HepG2 (cell line): ENCODE results near the gene GPR176. TPM values are rescaled to one million over a fixed set of nuclear protein-coding genes. Genes with fewer than 3 reads are reported as not detected.

Experiments
- CAMTA2 ChIP-seq: sonication (generic); formaldehyde crosslinking; IDR thresholded peaks from 2 replicates; pipeline ENCODE4 v1.4.0; 2020; ENCODE audit warnings: mild to moderate bottlenecking, missing genetic modification reagents, borderline replicate concordance
- ESRRA ChIP-seq: sonication (generic); formaldehyde crosslinking; IDR thresholded peaks from 2 replicates; pipeline ENCODE4 v1.5.1; 2020; ENCODE audit warnings: mild to moderate bottlenecking, low read depth, missing genetic modification reagents
- GABPB1 ChIP-seq: IDR thresholded peaks from 2 replicates; pipeline ENCODE4 v1.6.1; 2016; ENCODE audit warnings: mild to moderate bottlenecking, missing genetic modification reagents, moderate library complexity, missing compliant biosample characterization
- HNF4A ChIP-seq: sonication (generic); formaldehyde crosslinking; IDR thresholded peaks from 2 replicates; pipeline ENCODE4 v1.4.0; 2020; ENCODE audit warnings: missing genetic modification reagents
- NCOA2 ChIP-seq: sonication (generic); formaldehyde crosslinking; IDR thresholded peaks from 2 replicates; pipeline ENCODE4 v1.8.0; 2022; ENCODE audit warnings: inconsistent platforms
- NFIB ChIP-seq: sonication (generic); formaldehyde crosslinking; IDR thresholded peaks from 2 replicates; pipeline ENCODE4 v1.9.0; 2021; ENCODE audit warnings: missing genetic modification reagents, mild to moderate bottlenecking, borderline replicate concordance
- NR2F6 ChIP-seq, 2 experiments: IDR thresholded peaks; 2 replicates each; pipeline ENCODE4 v1.6.1; 2016; ENCODE audit warnings: antibody characterized with exemption in 1 of 2, mild to moderate bottlenecking in 1 of 2
- SAP130 ChIP-seq: IDR thresholded peaks from 2 replicates; pipeline ENCODE4 v1.6.1; 2016; ENCODE audit warnings: low read depth
- SATB2 ChIP-seq: sonication (generic); formaldehyde crosslinking; IDR thresholded peaks from 2 replicates; pipeline ENCODE4 v1.5.0; 2020; ENCODE audit warnings: missing genetic modification reagents
- SNRNP70 ChIP-seq: fragments of 200-400 bp; formaldehyde crosslinking; IDR thresholded peaks from 2 replicates; pipeline ENCODE4 v1.6.1; 2017; ENCODE audit warnings: mild to moderate bottlenecking, low read depth, low read length, moderate library complexity
- STAG1 ChIP-seq: sonication (generic); formaldehyde crosslinking; IDR thresholded peaks from 2 replicates; pipeline ENCODE4 v1.4.0; 2020; ENCODE audit warnings: missing genetic modification reagents
- TP53 ChIP-seq: sonication (generic); formaldehyde crosslinking; conservative IDR thresholded peaks from 2 replicates; pipeline ENCODE4 v1.4.0; 2020; ENCODE audit warnings: missing genetic modification reagents
- XRCC5 ChIP-seq: fragments of 200-400 bp; formaldehyde crosslinking; optimal IDR thresholded peaks from 2 replicates; pipeline ENCODE3; 2017; ENCODE audit warnings: mild to moderate bottlenecking, low read length
- ZFP36 ChIP-seq: fragments of 150-350 bp; IDR thresholded peaks from 2 replicates; pipeline ENCODE4 v1.6.1; 2018; ENCODE audit warnings: borderline replicate concordance, low read length, low read depth; ENCODE audit not compliant: partially characterized antibody
- ZMYM4 ChIP-seq: sonication (generic); formaldehyde crosslinking; IDR thresholded peaks from 2 replicates; pipeline ENCODE4 v1.8.1; 2023; ENCODE audit warnings: mild to moderate bottlenecking, missing genetic modification reagents
- ZNF224 ChIP-seq: sonication (generic); formaldehyde crosslinking; IDR thresholded peaks from 2 replicates; pipeline ENCODE4 v1.5.0; 2020; ENCODE audit warnings: mild to moderate bottlenecking, missing genetic modification reagents
- ZNF326 ChIP-seq: sonication (generic); formaldehyde crosslinking; IDR thresholded peaks from 2 replicates; pipeline ENCODE4 v1.4.0; 2020; ENCODE audit warnings: missing genetic modification reagents, borderline replicate concordance
- ZNF34 ChIP-seq: sonication (generic); formaldehyde crosslinking; IDR thresholded peaks from 2 replicates; pipeline ENCODE4 v1.4.0; 2020; ENCODE audit warnings: mild to moderate bottlenecking, missing genetic modification reagents, borderline replicate concordance
- ZSCAN20 ChIP-seq: sonication (generic); formaldehyde crosslinking; IDR thresholded peaks from 2 replicates; pipeline ENCODE4 v1.4.0; 2020; ENCODE audit warnings: missing genetic modification reagents, mild to moderate bottlenecking, borderline replicate concordance
- polyA plus RNA-seq, 8 experiments: library from polyadenylated mRNA; depleted of rRNA in 3 of 8; stranded (reverse) in 7 of 8; unstranded in 1 of 8; fragments of >200 nt; fragmentation: Illumina TruSeq in 4 of 8; extraction: Trizol in 4 of 8; gene quantifications; 2 replicates each; pipeline versions ENCODE4 v1.2.1 to v1.2.3, GENCODE V29; 2011 to 2016; ENCODE audit warnings: low read depth in 4 of 8, missing spikeins in 1 of 8, mixed read lengths in 1 of 8; ENCODE audit not compliant: insufficient read depth in 1 of 8
- total RNA-seq, 5 experiments: library from RNA; depleted of rRNA; stranded (reverse); fragments of >200 nt; fragmentation: Illumina TruSeq; extraction: Trizol; gene quantifications; 2 replicates each; pipeline ENCODE4 v1.2.3, GENCODE V29; 2016; ENCODE audit warnings: low read depth in 1 of 5
- TF ChIP-seq, protein P1 (sequence below): sonication (generic); formaldehyde crosslinking; IDR thresholded peaks from 2 replicates; pipeline ENCODE4 v1.4.0; 2020; ENCODE audit warnings: missing genetic modification reagents
- TF ChIP-seq, protein P2 (sequence below): IDR thresholded peaks from 2 replicates; pipeline ENCODE4 v1.6.1; 2016; ENCODE audit warnings: missing compliant biosample characterization, missing genetic modification reagents, borderline replicate concordance
- TF ChIP-seq, protein P3 (sequence below): IDR thresholded peaks from 2 replicates; pipeline ENCODE4 v1.6.1; 2016; ENCODE audit warnings: low read depth, control low read depth
- TF ChIP-seq, protein P4 (sequence below): sonication (generic); formaldehyde crosslinking; IDR thresholded peaks from 2 replicates; pipeline ENCODE4 v1.5.1; 2020; ENCODE audit warnings: mild to moderate bottlenecking, moderate library complexity, missing genetic modification reagents

GPR176 gene
- total and polyA plus RNA-seq, 2 of the 13 experiments (the other 11 are each of a cell fraction or from before 2014, with no cell fraction given) = 0.11 to 0.20 TPM

DNA sequence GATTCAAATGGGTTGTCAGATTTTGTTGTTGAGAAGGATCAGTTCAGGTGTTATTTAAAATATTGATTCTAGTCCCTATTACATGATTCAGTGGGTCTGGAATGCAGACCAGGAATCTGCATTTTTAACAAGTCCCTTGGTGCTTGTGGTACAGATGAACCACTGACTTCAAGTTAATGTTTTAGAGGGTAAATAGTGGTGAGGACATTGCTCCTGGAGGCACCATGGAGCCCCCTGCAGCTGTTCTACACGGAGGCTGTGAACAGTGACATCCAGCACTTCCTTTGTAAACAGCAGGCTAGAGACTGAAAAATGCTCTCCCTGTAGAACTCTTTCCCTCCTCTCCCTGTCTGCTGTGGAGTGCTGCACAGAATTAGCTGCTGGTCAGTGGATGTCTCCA, 132.6 kb downstream of the GPR176 start (continued):
- TF ChIP-seq, protein P1, sequence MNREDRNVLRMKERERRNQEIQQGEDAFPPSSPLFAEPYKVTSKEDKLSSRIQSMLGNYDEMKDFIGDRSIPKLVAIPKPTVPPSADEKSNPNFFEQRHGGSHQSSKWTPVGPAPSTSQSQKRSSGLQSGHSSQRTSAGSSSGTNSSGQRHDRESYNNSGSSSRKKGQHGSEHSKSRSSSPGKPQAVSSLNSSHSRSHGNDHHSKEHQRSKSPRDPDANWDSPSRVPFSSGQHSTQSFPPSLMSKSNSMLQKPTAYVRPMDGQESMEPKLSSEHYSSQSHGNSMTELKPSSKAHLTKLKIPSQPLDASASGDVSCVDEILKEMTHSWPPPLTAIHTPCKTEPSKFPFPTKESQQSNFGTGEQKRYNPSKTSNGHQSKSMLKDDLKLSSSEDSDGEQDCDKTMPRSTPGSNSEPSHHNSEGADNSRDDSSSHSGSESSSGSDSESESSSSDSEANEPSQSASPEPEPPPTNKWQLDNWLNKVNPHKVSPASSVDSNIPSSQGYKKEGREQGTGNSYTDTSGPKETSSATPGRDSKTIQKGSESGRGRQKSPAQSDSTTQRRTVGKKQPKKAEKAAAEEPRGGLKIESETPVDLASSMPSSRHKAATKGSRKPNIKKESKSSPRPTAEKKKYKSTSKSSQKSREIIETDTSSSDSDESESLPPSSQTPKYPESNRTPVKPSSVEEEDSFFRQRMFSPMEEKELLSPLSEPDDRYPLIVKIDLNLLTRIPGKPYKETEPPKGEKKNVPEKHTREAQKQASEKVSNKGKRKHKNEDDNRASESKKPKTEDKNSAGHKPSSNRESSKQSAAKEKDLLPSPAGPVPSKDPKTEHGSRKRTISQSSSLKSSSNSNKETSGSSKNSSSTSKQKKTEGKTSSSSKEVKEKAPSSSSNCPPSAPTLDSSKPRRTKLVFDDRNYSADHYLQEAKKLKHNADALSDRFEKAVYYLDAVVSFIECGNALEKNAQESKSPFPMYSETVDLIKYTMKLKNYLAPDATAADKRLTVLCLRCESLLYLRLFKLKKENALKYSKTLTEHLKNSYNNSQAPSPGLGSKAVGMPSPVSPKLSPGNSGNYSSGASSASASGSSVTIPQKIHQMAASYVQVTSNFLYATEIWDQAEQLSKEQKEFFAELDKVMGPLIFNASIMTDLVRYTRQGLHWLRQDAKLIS = no peak
- no peak for TF ChIP-seq SNRNP70
- TF ChIP-seq, protein P2, sequence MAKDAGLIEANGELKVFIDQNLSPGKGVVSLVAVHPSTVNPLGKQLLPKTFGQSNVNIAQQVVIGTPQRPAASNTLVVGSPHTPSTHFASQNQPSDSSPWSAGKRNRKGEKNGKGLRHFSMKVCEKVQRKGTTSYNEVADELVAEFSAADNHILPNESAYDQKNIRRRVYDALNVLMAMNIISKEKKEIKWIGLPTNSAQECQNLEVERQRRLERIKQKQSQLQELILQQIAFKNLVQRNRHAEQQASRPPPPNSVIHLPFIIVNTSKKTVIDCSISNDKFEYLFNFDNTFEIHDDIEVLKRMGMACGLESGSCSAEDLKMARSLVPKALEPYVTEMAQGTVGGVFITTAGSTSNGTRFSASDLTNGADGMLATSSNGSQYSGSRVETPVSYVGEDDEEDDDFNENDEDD (CRISPR knock-in tag) = no peak
- no peak for TF ChIP-seq SATB2 (CRISPR knock-in tag)
- TF ChIP-seq HNF4A (CRISPR knock-in tag) = peak; percentile 57; the same call in 1 of the 2 replicates
- 0 out of 2 replicates have a peak, but pooled peaks have one; percentile 31 for TF ChIP-seq NCOA2 (CRISPR knock-in tag)
- no peak for TF ChIP-seq STAG1
- no peak for TF ChIP-seq ESRRA (CRISPR knock-in tag)
- no peak for TF ChIP-seq ZNF224
- peak; percentile 66; the same call in 1 of the 2 replicates for TF ChIP-seq GABPB1 (CRISPR knock-in tag)
- TF ChIP-seq, protein P3, sequence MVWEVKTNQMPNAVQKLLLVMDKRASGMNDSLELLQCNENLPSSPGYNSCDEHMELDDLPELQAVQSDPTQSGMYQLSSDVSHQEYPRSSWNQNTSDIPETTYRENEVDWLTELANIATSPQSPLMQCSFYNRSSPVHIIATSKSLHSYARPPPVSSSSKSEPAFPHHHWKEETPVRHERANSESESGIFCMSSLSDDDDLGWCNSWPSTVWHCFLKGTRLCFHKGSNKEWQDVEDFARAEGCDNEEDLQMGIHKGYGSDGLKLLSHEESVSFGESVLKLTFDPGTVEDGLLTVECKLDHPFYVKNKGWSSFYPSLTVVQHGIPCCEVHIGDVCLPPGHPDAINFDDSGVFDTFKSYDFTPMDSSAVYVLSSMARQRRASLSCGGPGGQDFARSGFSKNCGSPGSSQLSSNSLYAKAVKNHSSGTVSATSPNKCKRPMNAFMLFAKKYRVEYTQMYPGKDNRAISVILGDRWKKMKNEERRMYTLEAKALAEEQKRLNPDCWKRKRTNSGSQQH (CRISPR knock-in tag) = no peak
- no peak for TF ChIP-seq ZNF34 (CRISPR knock-in tag)
- 0 out of 2 replicates have a peak, but pooled peaks have one; percentile 24 for TF ChIP-seq ZMYM4
- TF ChIP-seq ZNF326 (CRISPR knock-in tag) = no peak
- TF ChIP-seq XRCC5 = peak; percentile 35
- no peak for TF ChIP-seq TP53
- TF ChIP-seq NFIB (CRISPR knock-in tag) = no peak
- 0 out of 2 replicates have a peak, but pooled peaks have one; percentile 37 for TF ChIP-seq ZSCAN20
- peak; percentile 56 for TF ChIP-seq SAP130 (CRISPR knock-in tag)
- TF ChIP-seq CAMTA2 (CRISPR knock-in tag) = no peak
- no peak for TF ChIP-seq ZFP36
- no peak for TF ChIP-seq NR2F6 (IDR thresholded peaks at IDR 0.05)
- TF ChIP-seq NR2F6 (CRISPR knock-in tag; IDR thresholded peaks at IDR 0.05) = no peak
- TF ChIP-seq, protein P4, sequence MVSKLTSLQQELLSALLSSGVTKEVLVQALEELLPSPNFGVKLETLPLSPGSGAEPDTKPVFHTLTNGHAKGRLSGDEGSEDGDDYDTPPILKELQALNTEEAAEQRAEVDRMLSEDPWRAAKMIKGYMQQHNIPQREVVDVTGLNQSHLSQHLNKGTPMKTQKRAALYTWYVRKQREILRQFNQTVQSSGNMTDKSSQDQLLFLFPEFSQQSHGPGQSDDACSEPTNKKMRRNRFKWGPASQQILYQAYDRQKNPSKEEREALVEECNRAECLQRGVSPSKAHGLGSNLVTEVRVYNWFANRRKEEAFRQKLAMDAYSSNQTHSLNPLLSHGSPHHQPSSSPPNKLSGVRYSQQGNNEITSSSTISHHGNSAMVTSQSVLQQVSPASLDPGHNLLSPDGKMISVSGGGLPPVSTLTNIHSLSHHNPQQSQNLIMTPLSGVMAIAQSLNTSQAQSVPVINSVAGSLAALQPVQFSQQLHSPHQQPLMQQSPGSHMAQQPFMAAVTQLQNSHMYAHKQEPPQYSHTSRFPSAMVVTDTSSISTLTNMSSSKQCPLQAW (CRISPR knock-in tag) = no peak
